GM19023 (cell line): ENCODE data around the gene ZNF23.
"Not testable (repeated sequence)": the region's sequence is repeated elsewhere in the genome, so short reads cannot be mapped to it uniquely, and the experiment has no call there.

Experiments used
- ATAC-seq: cut with Tn5 transposase; IDR thresholded peaks from one replicate; pipeline ENCODE4 v1.9.1; 2021; ENCODE audit warnings: mild to moderate bottlenecking, moderate library complexity; ENCODE audit not compliant: unreplicated experiment

Gene ZNF23

DNA sequence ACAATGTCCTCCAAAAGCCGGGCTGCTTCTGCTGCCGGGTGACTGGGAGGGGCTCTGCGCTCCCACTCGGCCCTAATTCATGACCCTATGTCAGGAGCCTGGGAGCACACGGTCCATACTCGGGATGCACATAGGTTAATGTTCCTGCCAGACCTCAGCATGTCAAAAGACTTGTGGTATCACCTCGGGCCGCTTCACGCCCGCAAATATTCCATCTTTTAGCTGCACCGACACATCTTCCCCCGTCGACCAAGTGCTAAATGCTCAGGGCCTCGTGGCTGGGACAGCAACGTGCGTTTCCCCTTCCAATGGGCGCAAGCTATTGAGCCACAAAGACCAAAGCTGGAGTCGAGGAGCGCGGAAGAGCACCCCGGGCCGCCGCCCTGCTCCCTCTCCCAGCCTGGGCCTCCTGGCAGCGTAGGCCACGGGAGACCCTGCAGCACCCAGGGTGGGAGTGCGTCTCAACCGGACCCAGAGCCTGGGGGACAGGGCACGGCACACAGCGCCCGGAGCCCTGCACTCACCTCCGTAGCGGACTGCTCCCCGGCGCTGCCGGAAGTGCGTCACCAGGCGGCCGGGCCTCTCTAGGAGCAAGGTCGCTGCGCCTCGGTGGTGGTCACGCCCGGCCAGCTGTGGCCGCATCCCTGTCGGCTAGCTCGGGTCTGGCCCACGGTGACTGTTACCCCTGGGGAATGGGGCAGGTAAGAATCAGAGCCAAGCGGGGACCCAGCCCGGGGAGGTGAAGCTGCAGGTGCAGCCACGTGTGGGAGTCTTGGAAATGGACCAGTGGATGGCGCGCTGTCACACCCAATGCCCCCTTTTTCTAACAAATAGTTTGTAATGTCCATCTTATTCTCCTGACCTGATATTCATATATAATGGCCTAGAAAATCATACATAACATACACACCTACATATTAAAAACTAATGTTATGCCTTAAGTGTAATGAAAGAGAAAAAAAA is at the start of gene ZNF23:
Gene ZNF23, minus strand, starts transcription at position 562 of the 963 bp plus-strand sequence. CDS start 5,451 bp downstream, outside the sequence.
- ATAC-seq = peak; percentile 99

DNA sequence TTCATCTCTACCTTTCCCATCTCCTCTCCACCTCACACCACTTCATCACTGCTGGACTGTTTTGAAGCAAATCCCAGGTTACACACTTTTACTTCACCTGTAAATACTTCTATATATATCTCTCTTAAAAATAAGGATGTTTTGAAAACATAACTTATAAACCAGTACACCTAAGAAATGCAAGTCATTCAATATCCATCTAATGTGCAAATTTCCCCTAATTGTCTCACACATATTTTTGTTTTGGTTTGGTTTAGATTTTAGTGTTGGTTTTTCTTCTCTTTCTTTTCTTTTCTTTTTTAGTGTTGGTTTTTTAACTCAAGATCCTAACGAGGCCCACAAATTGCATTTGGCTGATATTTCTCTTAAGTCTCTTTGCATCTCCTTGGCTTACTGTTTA is 45.0 kb upstream of the ZNF23 start:
- no peak for ATAC-seq

DNA sequence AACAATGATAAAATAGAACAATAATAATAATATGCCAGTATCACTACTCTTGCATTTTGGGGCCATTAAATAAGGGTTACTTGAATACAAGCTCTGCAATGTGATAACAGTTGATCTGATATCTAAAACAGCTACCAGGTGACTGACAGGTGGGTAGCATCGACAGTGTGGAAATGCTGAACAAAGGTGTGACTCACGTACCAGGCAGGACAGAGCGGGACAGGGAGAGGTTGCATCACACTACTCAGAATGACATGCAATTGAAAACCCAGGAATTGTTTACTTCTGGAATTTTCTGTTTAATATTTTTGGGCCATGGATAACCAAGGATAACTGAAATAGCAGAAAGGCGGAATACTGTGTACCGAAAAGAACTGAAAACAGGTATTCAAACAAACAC is 42.9 kb upstream of the ZNF23 start:
- ATAC-seq = no peak

DNA sequence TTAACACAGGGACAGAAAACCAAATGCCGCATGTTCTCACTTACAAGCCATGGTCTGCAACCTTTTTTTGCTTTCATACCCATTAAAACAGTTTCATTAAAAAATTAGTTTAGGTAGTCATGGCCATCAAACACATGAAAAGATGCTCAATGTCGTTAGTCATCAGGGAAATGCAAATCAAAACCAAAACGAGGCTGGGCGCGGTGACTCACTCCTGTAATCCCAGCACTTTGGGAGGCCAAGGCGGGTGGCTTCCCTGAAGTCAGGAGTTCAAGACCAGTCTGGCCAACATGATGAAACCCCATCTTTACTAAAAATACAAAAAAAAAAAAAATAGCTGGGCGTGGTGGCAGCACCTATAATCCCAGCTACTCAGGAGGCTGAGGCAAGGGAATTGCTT is 42.0 kb upstream of the ZNF23 start:
- ATAC-seq = not testable (repeated sequence)

- no peak for ATAC-seq
Measured at GRCh38 chr16:71501547-71501946, 39.5 kb upstream of the ZNF23 start.

GRCh38 chr16:71500964-71501363 is 38.9 kb upstream of the ZNF23 start:
- no peak for ATAC-seq

DNA sequence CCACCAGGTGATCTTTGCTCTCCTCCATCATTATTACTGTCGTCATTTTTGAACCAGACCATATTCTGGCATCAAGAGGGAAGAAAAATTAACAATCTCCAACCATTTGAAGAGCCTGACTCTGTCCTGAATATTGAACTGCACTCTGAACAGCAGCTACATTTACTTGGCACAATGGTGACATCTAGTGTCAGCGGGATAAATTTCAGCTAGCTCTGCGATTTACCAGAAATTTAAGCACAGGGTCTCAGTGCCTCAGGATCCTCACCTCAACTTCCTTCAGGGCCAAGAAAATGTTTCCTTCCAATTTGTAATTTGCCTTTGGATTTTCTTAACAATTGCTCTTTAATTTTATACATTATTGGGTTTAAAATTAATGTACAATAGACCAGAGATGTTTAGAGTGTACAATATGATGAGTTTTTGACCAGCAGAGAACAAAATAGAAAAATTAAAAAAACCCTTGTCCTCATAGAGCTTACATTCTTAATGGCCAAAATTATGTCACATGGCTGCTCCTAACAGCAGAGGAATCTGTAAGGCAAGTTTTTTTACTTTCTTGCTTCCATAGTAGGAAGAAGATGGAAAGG is 37.8 kb upstream of the ZNF23 start:
- ATAC-seq = no peak

- no peak for ATAC-seq
Measured at GRCh38 chr16:71498031-71498430, 36.0 kb upstream of the ZNF23 start.

DNA sequence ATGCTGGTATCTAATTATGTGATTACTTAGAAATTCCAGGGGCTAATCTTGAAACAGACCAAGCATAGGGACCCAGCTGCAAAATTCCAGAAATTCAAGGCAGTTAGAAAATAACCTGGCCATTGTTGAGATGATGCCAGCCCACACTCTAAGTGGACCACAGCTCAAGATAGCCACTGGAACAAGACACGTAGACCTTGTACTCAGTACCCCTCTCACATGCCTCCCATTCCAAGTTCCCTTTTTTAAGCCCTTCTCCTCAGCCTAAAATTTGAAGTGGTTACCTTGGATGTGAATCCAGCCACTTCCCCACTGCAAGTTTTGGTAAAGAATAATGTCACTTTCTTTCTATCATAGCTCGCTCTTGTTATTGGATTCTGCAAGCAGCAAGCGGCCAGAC is 31.2 kb upstream of the ZNF23 start:
- ATAC-seq = no peak

DNA sequence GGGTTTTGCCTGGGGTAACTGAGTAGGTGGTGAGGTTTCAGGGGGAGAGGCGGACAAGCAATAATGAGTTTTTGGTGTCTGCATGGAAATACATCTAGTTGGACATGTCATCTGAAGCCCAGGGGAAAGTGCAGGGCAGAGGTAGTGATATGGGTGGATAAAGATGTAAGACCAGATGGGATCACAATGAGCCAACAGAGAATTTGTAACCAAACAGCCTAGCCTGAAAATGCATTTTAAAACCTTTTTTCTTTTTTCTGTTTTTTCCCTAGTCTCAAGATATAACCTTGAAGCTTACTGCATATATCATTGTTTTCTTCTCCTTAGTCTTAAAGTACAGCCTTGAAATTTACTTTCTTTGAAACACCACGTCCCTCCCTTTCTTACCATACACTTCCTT is 30.7 kb upstream of the ZNF23 start:
- ATAC-seq = no peak

DNA sequence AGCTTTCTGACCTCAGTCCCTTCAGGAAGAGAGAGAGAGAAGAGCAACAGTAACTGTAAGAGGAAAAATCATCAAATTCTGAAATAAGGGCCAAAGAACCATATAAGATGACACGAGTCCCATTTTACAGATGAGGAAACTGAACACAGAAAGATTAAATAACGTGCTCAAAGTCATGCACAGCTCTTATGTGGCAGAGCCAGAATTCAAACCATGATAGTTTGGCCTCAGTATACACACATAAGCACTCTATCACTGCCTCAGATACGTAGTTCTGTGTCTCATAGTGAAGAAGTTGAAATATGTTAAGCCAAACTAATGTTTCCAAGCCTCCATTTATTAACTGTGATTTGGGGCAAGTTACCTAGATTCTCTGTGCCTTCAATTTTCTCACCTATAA is 29.0 kb upstream of the ZNF23 start:
- ATAC-seq = no peak

DNA sequence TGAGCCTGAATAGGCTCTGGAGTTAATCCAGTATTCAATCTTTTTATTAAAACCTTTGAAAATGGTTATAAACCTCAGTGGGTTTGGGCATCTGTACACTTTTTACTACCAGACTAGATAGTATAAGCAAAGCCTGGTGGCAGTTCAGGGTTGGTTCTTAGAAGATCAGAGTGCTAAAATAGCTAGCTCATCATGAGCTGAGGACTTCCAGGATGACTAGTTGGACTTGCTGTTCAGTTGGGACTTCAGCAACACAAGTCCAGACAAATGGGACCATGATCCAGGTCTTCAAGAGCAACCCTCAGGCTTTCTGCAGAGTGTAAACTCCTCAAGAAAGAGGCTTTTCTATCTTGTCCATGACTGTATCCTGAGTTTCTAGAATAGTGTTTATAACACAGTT is 28.3 kb upstream of the ZNF23 start:
- no peak for ATAC-seq

- ATAC-seq = no peak
Measured at GRCh38 chr16:71489122-71489521, 27.1 kb upstream of the ZNF23 start, which contains the start of gene ZNF19. ZNF19 (minus strand) TSS chr16:71489324; CDS start chr16:71482114, 7,210 bp downstream.

- ATAC-seq = peak; percentile 91
Measured at GRCh38 chr16:71484006-71484893, 22.2 kb upstream of the ZNF23 start.

- no peak for ATAC-seq
Measured at GRCh38 chr16:71482569-71482968, 20.5 kb upstream of the ZNF23 start.

GRCh38 chr16:71480956-71481355 is 18.9 kb upstream of the ZNF23 start:
- no peak for ATAC-seq

- no peak for ATAC-seq
Measured at GRCh38 chr16:71479420-71479819, 17.4 kb upstream of the ZNF23 start.

GRCh38 chr16:71476457-71477124 is 14.5 kb upstream of the ZNF23 start:
- no peak for ATAC-seq

GRCh38 chr16:71474864-71475263 is 12.8 kb upstream of the ZNF23 start:
- ATAC-seq = no peak

GRCh38 chr16:71473891-71474290 is 11.8 kb upstream of the ZNF23 start:
- no peak for ATAC-seq

DNA sequence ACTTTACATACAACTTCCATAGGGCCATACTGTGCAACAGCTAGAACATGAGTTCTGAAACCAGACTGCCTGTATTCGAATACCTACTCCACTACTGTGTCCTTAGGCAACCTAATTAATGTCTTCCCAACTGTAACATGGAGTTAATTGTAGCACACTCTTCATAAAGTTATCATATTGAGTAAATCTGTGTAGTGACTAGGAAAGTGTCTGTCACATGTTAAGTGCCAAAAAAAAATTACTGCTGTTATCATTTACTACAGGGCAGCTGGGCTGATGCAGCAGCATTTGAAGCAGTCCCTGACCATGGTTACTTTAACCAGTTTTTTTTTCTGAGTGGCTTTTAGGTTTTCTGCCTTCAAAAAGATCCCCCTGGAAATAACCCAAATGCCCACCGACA is 10.9 kb upstream of the ZNF23 start:
- no peak for ATAC-seq
